ENCODE results near the gene DPCD. TPM values are rescaled to one million over a fixed set of nuclear protein-coding genes. Genes with fewer than 3 reads are reported as not detected.

DPCD gene
- total and polyA plus RNA-seq, 2 donors (not counting 3 experiments of a cell fraction or from before 2014, with no cell fraction given) = 25.3 to 39.3 TPM

DNA sequence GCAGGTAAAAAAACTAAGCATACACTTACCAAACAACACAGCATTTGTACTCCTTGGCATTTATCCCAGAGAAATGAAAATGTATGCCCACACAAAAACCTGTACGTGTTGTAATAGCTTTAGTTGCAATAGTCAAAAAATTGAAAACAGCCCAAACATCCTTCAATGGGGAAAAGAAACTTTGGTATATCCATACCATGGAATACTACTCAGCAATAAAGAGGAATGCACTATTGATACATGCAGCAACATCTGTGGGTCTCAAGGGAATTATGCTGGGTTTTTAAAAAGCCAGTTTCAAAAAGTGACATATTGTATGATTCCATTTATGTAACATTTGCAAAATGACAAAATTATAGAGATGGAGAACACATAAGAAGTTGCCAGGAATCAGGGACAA, 35.4 kb downstream of the DPCD start:
- Histone ChIP-seq H3K36me3 (ENCODE audit: control insufficient read depth in 2 of 2, extremely low read depth in 1 of 2, insufficient read depth in 2 of 2, low read length in 2 of 2) (peaks cover 2 to 4% of the 10 kb centered on the region in 2 experiments), H3K4me3 (replicated peaks in 1 of 3; ENCODE audit: insufficient read depth in 1 of 3, low read depth in 1 of 3, low read length in 3 of 3) (no peak overlapping the region), H3K4me2 (ENCODE audit: insufficient read depth, low read length) (no peak overlapping the region), H2AFZ (ENCODE audit: low read depth, low read length) (no peak overlapping the region), H3K79me2 (ENCODE audit: control insufficient read depth, insufficient read depth, low read length) (no peaks in the 10 kb centered on the region), H3K9me3 (replicated peaks; ENCODE audit: control insufficient read depth, insufficient read depth, low read length) (no peaks in the 10 kb centered on the region), H3K27me3 (ENCODE audit: control insufficient read depth in 2 of 2, insufficient read depth in 2 of 2, low read length in 2 of 2) (no peaks in the 10 kb centered on the region), H3K27ac (ENCODE audit: insufficient read depth, low read depth, low read length) (no peak overlapping the region), H4K20me1 (replicated peaks; ENCODE audit: control insufficient read depth, extremely low read depth, insufficient read depth, low read length) (no peaks in the 10 kb centered on the region), H3K4me1 (ENCODE audit: control insufficient read depth, extremely low read depth, insufficient read depth, low read length) (no peaks in the 10 kb centered on the region), H3K9me1 (replicated peaks; ENCODE audit: control insufficient read depth, extremely low read depth, insufficient read depth, low read length) (no peaks in the 10 kb centered on the region), H3K9ac (replicated peaks; ENCODE audit: extremely low read depth, insufficient read depth, low read length) (no peak overlapping the region)
- intact Hi-C loops (cut with micrococcal nuclease) = no loop called here
- ChIA-PET POLR2A (no interaction called here), CTCF (interaction anchor here (0.7 kb wide), 1 partner anchor 21 kb away, joined by 3 read pairs; no protein-coding TSS in a partner anchor)
- no TSS peak for BruUV-seq (replicated peaks)
- FAIRE-seq (no peak), DNase-seq (ENCODE audit: low read depth, low spot score) (no peak)
- dilution Hi-C loops (cut with MboI; ENCODE audit: extremely low pct_ligation_motif_present, low sequenced_read_pairs) = no loop called here
- TF ChIP-seq FOS (IDR thresholded peaks at IDR 0.05; ENCODE audit: borderline replicate concordance, insufficient read depth, low read length) (no peak), EZH2 (IDR thresholded peaks at IDR 0.05; ENCODE audit: borderline replicate concordance, low read depth, low read length, severe bottlenecking) (no peak), GATA2 (IDR thresholded peaks at IDR 0.05; ENCODE audit: insufficient read depth, insufficient read length, low read depth, low read length) (no peak), POLR2A (IDR thresholded peaks at IDR 0.05; ENCODE audit: low read depth, low read length) (no peak), MYC (IDR thresholded peaks at IDR 0.05; ENCODE audit: low read depth, low read length) (no peak), POLR2AphosphoS5 (IDR thresholded peaks at IDR 0.05; ENCODE audit: insufficient read depth, low read depth, low read length) (no peak), JUN (IDR thresholded peaks at IDR 0.05; ENCODE audit: borderline replicate concordance, insufficient read depth, insufficient read length, low read depth) (no peak)
- TF ChIP-seq, protein P1, sequence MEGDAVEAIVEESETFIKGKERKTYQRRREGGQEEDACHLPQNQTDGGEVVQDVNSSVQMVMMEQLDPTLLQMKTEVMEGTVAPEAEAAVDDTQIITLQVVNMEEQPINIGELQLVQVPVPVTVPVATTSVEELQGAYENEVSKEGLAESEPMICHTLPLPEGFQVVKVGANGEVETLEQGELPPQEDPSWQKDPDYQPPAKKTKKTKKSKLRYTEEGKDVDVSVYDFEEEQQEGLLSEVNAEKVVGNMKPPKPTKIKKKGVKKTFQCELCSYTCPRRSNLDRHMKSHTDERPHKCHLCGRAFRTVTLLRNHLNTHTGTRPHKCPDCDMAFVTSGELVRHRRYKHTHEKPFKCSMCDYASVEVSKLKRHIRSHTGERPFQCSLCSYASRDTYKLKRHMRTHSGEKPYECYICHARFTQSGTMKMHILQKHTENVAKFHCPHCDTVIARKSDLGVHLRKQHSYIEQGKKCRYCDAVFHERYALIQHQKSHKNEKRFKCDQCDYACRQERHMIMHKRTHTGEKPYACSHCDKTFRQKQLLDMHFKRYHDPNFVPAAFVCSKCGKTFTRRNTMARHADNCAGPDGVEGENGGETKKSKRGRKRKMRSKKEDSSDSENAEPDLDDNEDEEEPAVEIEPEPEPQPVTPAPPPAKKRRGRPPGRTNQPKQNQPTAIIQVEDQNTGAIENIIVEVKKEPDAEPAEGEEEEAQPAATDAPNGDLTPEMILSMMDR (IDR thresholded peaks at IDR 0.05; ENCODE audit: extremely low read depth in 1 of 2, insufficient read depth in 1 of 2, low read depth in 1 of 2, low read length in 2 of 2) = no peak
- TF ChIP-seq, protein P2, sequence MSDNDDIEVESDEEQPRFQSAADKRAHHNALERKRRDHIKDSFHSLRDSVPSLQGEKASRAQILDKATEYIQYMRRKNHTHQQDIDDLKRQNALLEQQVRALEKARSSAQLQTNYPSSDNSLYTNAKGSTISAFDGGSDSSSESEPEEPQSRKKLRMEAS (IDR thresholded peaks at IDR 0.05; ENCODE audit: insufficient read depth, insufficient read length) = no peak

Data from endothelial cell of umbilical vein (primary cell).